Measurements from ENCODE around the gene SLFN12.

GRCh38 chr17:35428229-35428628 lies 4.1 kb downstream of the SLFN12 start:
- TF ChIP-seq EZH2 (IDR thresholded peaks at IDR 0.05) (no peak), POLR2AphosphoS5 (IDR thresholded peaks at IDR 0.05; ENCODE audit: borderline replicate concordance, low read depth, low read length) (no peak)

All from SK-N-MC (cell line).